ENCODE results near the gene GNAQ. TPM values are rescaled to one million over a fixed set of nuclear protein-coding genes. Genes with fewer than 3 reads are reported as not detected.

The GNAQ gene
- total and polyA plus RNA-seq, 2 of the 4 experiments (the other 2 are of a cell fraction), result 23.1 to 50.7 TPM

GRCh38 chr9:77708064-77708815 is 323.4 kb downstream of the GNAQ start (continued):
- TF ChIP-seq NFE2L2 (IDR thresholded peaks at IDR 0.05; ENCODE audit: low read depth, low read length), result no peak

- Histone ChIP-seq H2BK120ac (ENCODE audit: low read depth, low read length) (peak overlapping the region; percentile 78), H2BK5ac (ENCODE audit: low read depth, low read length, poor library complexity, severe bottlenecking) (peak overlapping the region; percentile 99), H4K8ac (ENCODE audit: low read depth in 2 of 2, low read length in 2 of 2) (peak overlapping the region; percentile 2 to 71; a peak in 2 of 4 replicates), H2AK5ac (ENCODE audit: low read depth, low read length) (peak overlapping the region; percentile 82), H3K4me3 (ENCODE audit: insufficient read depth, low read depth, low read length) (no peak overlapping the region), H3K36me3 (ENCODE audit: control insufficient read depth, insufficient read depth, low read length) (no peaks in the 10 kb centered on the region), H3K79me1 (ENCODE audit: low read depth in 1 of 2, low read length in 2 of 2) (no peaks in the 10 kb centered on the region), H3K23ac (ENCODE audit: low read depth, low read length) (no peak overlapping the region; the same call in 1 of the 2 replicates), H3K9me1 (ENCODE audit: insufficient read depth, low read length) (peaks cover 3% of the 10 kb centered on the region; the same call in 1 of the 2 replicates), H3K4me1 (ENCODE audit: control insufficient read depth, insufficient read depth, low read length) (peaks cover 8% of the 10 kb centered on the region), H2BK15ac (ENCODE audit: low read depth, low read length) (peak overlapping the region; percentile 71; the same call in 1 of the 3 replicates), H3K4me2 (ENCODE audit: low read depth, low read length) (no peak overlapping the region), H2BK20ac (ENCODE audit: low read depth, low read length) (peak overlapping the region; percentile 79), H4K5ac (ENCODE audit: low read depth, low read length) (peak overlapping the region; percentile 74; the same call in 1 of the 2 replicates), H3K56ac (ENCODE audit: extremely low read depth, insufficient read depth, low read length) (no peak overlapping the region), H3K18ac (ENCODE audit: low read depth, low read length) (peak overlapping the region; percentile 81; the same call in 1 of the 2 replicates), H3K9me3 (ENCODE audit: control insufficient read depth, insufficient read depth, low read length) (peaks cover 4% of the 10 kb centered on the region; the same call in 1 of the 2 replicates), H3K14ac (replicated peaks; ENCODE audit: low read depth, low read length) (peak overlapping the region; percentile 71), H2AK9ac (replicated peaks; ENCODE audit: low read depth, low read length, poor library complexity) (no peak overlapping the region), H4K20me1 (ENCODE audit: insufficient read depth, low read length) (no peaks in the 10 kb centered on the region), H2AFZ (replicated peaks; ENCODE audit: low read length, poor library complexity) (no peak overlapping the region), H4K91ac (ENCODE audit: insufficient read depth, low read depth, low read length) (peak overlapping the region; percentile 71), H3K4ac (ENCODE audit: low read depth, low read length) (peak overlapping the region; percentile 72), H3K27ac (ENCODE audit: insufficient read depth, low read length) (peak overlapping the region; percentile 62; the same call in 1 of the 2 replicates), H3K27me3 (ENCODE audit: control insufficient read depth, insufficient read depth, low read length) (no peaks in the 10 kb centered on the region), H3K9ac (ENCODE audit: low read depth, low read length) (no peak overlapping the region)
- peak; percentile 86 for ATAC-seq (ENCODE audit: low read depth)
- intact Hi-C loops (cut with micrococcal nuclease) (loop anchor here (1.0 kb wide), 1 partner anchor 36 kb away; no protein-coding TSS in a partner anchor), in situ Hi-C loops (cut with MboI; ENCODE audit: low sequenced_read_pairs) (no loop called here), dilution Hi-C loops (cut with HindIII; ENCODE audit: low sequenced_read_pairs, unreplicated experiment) (no loop called here)
- TF ChIP-seq RAD21 (IDR thresholded peaks at IDR 0.05; ENCODE audit: low read length), result no peak
- TF ChIP-seq CEBPB (IDR thresholded peaks at IDR 0.05; ENCODE audit: low read depth, low read length), result peak; percentile 97
- peak; percentile 74 for TF ChIP-seq FOS (IDR thresholded peaks at IDR 0.05; ENCODE audit: low read depth, low read length)
- peak; percentile 99 for DNase-seq
- CTCF ChIA-PET, result interaction anchor here (0.5 to 0.8 kb wide), 2 partner anchors 44 to 234 kb away, joined by 3 to 4 read pairs; no protein-coding TSS in a partner anchor
- no TSS peak for BruUV-seq (replicated peaks)
- POLR2A ChIA-PET (ENCODE audit: unreplicated experiment), result no interaction called here
- 57% methylated on average over 2 of the region's 6 CpGs; no CpG with 5 or more reads in 1 of the 2 experiments for WGBS, 2 experiments (ENCODE audit: extremely low coverage in 2 of 2, insufficient read length in 1 of 2)
Observed at GRCh38 chr9:77707383-77708063, 324.1 kb downstream of the GNAQ start.

Measured in IMR-90 (cell line).